Mucosa of rectum (tissue), 2 donors: ENCODE measurements around the gene ANKRD13C.
"Not testable (repeated sequence)": the region's sequence is repeated elsewhere in the genome, so short reads cannot be mapped to it uniquely, and the experiment has no call there.

Experiments
- H3K27ac ChIP-seq, 2 donors: one replicate each; pipeline ENCODE4 v1.7.0; 2013; ENCODE audit warnings: inconsistent platforms in 2 of 2, low read depth in 2 of 2, low read length in 2 of 2
- H3K27me3 ChIP-seq, 2 donors: one replicate each; pipeline ENCODE4 v1.7.0; 2013; ENCODE audit warnings: low read length in 2 of 2; ENCODE audit not compliant: control insufficient read depth in 2 of 2, insufficient read depth in 2 of 2
- H3K36me3 ChIP-seq, 2 donors: one replicate each; pipeline ENCODE4 v1.7.0; 2013; ENCODE audit warnings: low read length in 2 of 2; ENCODE audit not compliant: control insufficient read depth in 2 of 2, insufficient read depth in 2 of 2
- H3K4me1 ChIP-seq, 2 donors: one replicate each; pipeline ENCODE4 v1.7.0; 2013; ENCODE audit warnings: low read length in 2 of 2, mild to moderate bottlenecking in 1 of 2; ENCODE audit not compliant: control insufficient read depth in 2 of 2, insufficient read depth in 2 of 2
- H3K4me3 ChIP-seq, 2 donors: one replicate each; pipeline ENCODE4 v1.7.0; 2013; ENCODE audit warnings: low read length in 2 of 2
- H3K9ac ChIP-seq, 2 donors: one replicate each; pipeline ENCODE4 v1.7.0; 2013; ENCODE audit warnings: low read length in 2 of 2, low read depth in 1 of 2, mild to moderate bottlenecking in 1 of 2
- H3K9me3 ChIP-seq, 2 donors: one replicate each; pipeline ENCODE4 v1.7.0; 2013; ENCODE audit warnings: low read length in 2 of 2; ENCODE audit not compliant: control insufficient read depth in 2 of 2
- donor health status: healthy.
- donor health status: Normal muscosa, but diverticular disease.

Gene ANKRD13C

GRCh38 chr1:70384542-70384941, 30.0 kb upstream of the ANKRD13C start:
- H3K9ac ChIP-seq: no peak overlapping the region
- H3K27ac ChIP-seq: no peak overlapping the region
- H3K4me1 ChIP-seq: no peaks in the 10 kb centered on the region
- no peaks in the 10 kb centered on the region for H3K9me3 ChIP-seq
- H3K36me3 ChIP-seq: no peaks in the 10 kb centered on the region
- no peak overlapping the region for H3K4me3 ChIP-seq
- H3K27me3 ChIP-seq: no peaks in the 10 kb centered on the region

GRCh38 chr1:70383483-70383882, 29.0 kb upstream of the ANKRD13C start:
- Histone ChIP-seq H3K4me1 (no peaks in the 10 kb centered on the region), H3K27ac (no peak overlapping the region), H3K4me3 (no peak overlapping the region), H3K36me3 (no peaks in the 10 kb centered on the region), H3K9me3 (no peaks in the 10 kb centered on the region), H3K9ac (no peak overlapping the region), H3K27me3 (no peaks in the 10 kb centered on the region)

GRCh38 chr1:70382682-70383081, 28.2 kb upstream of the ANKRD13C start:
- no peaks in the 10 kb centered on the region for H3K4me1 ChIP-seq
- no peak overlapping the region for H3K27ac ChIP-seq
- H3K36me3 ChIP-seq: no peaks in the 10 kb centered on the region
- no peak overlapping the region for H3K9ac ChIP-seq
- H3K4me3 ChIP-seq: no peak overlapping the region
- no peaks in the 10 kb centered on the region for H3K27me3 ChIP-seq
- H3K9me3 ChIP-seq: no peaks in the 10 kb centered on the region

- no peak overlapping the region for H3K9ac ChIP-seq
- H3K4me1 ChIP-seq: no peaks in the 10 kb centered on the region
- no peak overlapping the region for H3K27ac ChIP-seq
- H3K9me3 ChIP-seq: no peaks in the 10 kb centered on the region
- H3K27me3 ChIP-seq: no peaks in the 10 kb centered on the region
- H3K4me3 ChIP-seq: no peak overlapping the region
- H3K36me3 ChIP-seq: no peaks in the 10 kb centered on the region
Measured at GRCh38 chr1:70376196-70376595, 21.7 kb upstream of the ANKRD13C start.

- H3K27ac ChIP-seq, H3K9me3 ChIP-seq, H3K9ac ChIP-seq, H3K36me3 ChIP-seq, H3K4me1 ChIP-seq, H3K27me3 ChIP-seq, H3K4me3 ChIP-seq: not testable (repeated sequence)
Measured at GRCh38 chr1:70373580-70373979, 19.1 kb upstream of the ANKRD13C start.

GRCh38 chr1:70372426-70372825, 17.9 kb upstream of the ANKRD13C start:
- Histone ChIP-seq H3K27me3 (no peaks in the 10 kb centered on the region), H3K27ac (no peak overlapping the region), H3K9me3 (no peaks in the 10 kb centered on the region), H3K4me1 (peaks cover 0 to 1% of the 10 kb centered on the region in 2 donors), H3K36me3 (no peaks in the 10 kb centered on the region), H3K9ac (no peak overlapping the region), H3K4me3 (no peak overlapping the region)

- H3K4me1 ChIP-seq, H3K27ac ChIP-seq, H3K27me3 ChIP-seq, H3K4me3 ChIP-seq, H3K36me3 ChIP-seq, H3K9me3 ChIP-seq, H3K9ac ChIP-seq: not testable (repeated sequence)
Measured at GRCh38 chr1:70371586-70371985, 17.1 kb upstream of the ANKRD13C start.

GRCh38 chr1:70367397-70367796, 12.9 kb upstream of the ANKRD13C start:
- Histone ChIP-seq H3K4me3 (peak overlapping the region in 1 of 2 donors; percentile 42), H3K27ac (peak overlapping the region; percentile 16 to 62)
- not testable (repeated sequence) for H3K9ac ChIP-seq, H3K9me3 ChIP-seq, H3K36me3 ChIP-seq, H3K27me3 ChIP-seq, H3K4me1 ChIP-seq

GRCh38 chr1:70366997-70367396, 12.5 kb upstream of the ANKRD13C start:
- H3K27me3 ChIP-seq, H3K36me3 ChIP-seq, H3K9me3 ChIP-seq, H3K9ac ChIP-seq, H3K4me1 ChIP-seq: not testable (repeated sequence)
- Histone ChIP-seq H3K4me3 (peak overlapping the region in 1 of 2 donors; percentile 42), H3K27ac (peak overlapping the region; percentile 16 to 62)

DNA sequence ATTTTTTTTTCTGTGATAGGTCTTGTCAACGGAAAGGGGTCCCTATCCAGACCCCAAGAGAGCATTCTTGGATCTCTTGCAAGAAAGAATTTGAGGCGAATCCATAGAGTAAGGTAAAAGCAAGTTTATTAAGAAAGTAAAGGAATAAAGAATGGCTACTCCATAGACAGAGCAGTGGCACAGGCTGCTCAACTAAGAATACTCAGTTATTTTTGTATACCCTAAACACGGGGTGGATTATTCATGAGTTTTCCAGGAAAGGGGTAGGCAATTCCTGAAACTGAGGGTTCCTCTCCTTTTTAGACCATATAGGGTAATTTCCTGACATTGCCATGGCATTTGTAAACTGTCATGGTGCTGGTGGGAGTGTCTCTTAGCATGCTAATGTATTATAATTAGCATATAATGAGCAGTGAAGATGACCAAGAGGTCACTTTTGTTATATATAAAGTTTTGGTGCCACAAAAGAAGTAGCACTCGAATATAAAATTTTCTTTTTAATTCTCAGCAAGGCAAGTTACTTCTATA, 12.0 kb upstream of the ANKRD13C start:
- H3K27ac ChIP-seq, H3K36me3 ChIP-seq, H3K4me3 ChIP-seq, H3K9ac ChIP-seq, H3K4me1 ChIP-seq, H3K9me3 ChIP-seq, H3K27me3 ChIP-seq: not testable (repeated sequence)

- Histone ChIP-seq H3K9ac (no peak overlapping the region), H3K27me3 (no peaks in the 10 kb centered on the region), H3K9me3 (no peaks in the 10 kb centered on the region), H3K4me3 (no peak overlapping the region), H3K36me3 (no peaks in the 10 kb centered on the region), H3K27ac (no peak overlapping the region), H3K4me1 (peaks cover 2 to 4% of the 10 kb centered on the region in 2 donors)
Measured at GRCh38 chr1:70364439-70364838, 9.9 kb upstream of the ANKRD13C start.
